Breast epithelium (tissue), 4 donors: ENCODE data around the gene SRPK1. TPM values are rescaled to one million over a fixed set of nuclear protein-coding genes. Genes with fewer than 3 reads are reported as not detected.

Source experiments
- DNase-seq, 2 donors: peaks; one replicate each; pipeline ENCODE4 v3.0.0-alpha.2; 2019; ENCODE audit warnings: low spot score in 2 of 2
- H3K27ac ChIP-seq, 2 donors: fragments of 200-600 bp; sonication (generic) in 1 of 2; one replicate each; pipeline ENCODE4 v1.5.1; 2016 to 2019; ENCODE audit warnings: mild to moderate bottlenecking in 1 of 2
- H3K27me3 ChIP-seq, 2 donors: fragments of 200-600 bp; sonication (generic) in 1 of 2; one replicate each; pipeline versions ENCODE4 v1.5.1 to v1.6.0; 2017 to 2019; ENCODE audit warnings: control low read depth in 1 of 2, mild to moderate bottlenecking in 1 of 2
- H3K36me3 ChIP-seq: fragments of 200-600 bp; one replicate; pipeline ENCODE4 v1.5.1; 2019
- H3K4me1 ChIP-seq, 2 donors: fragments of 200-600 bp; sonication (generic); one replicate each; pipeline ENCODE4 v1.5.1; 2016 to 2019; ENCODE audit warnings: control low read depth in 1 of 2
- H3K4me3 ChIP-seq, 3 donors: fragments of 200-600 bp; sonication (generic); 1 replicate in 2 of 3; 2 replicates in 1 of 3; pipeline ENCODE4 v1.5.1; 2016 to 2019; ENCODE audit warnings: mild to moderate bottlenecking in 3 of 3, moderate library complexity in 2 of 3
- H3K9me3 ChIP-seq, 2 donors: fragments of 200-600 bp; sonication (generic) in 1 of 2; one replicate each; pipeline ENCODE4 v1.5.1; 2016 to 2019; ENCODE audit warnings: control low read depth in 1 of 2
- POLR2A ChIP-seq: fragments of 450-650 bp; IDR thresholded peaks from one replicate; pipeline ENCODE4 v1.6.1; 2016; ENCODE audit warnings: antibody characterized with exemption, mild to moderate bottlenecking, moderate library complexity
- POLR2AphosphoS5 ChIP-seq, 3 donors: sonication (generic); formaldehyde crosslinking; IDR thresholded peaks; one replicate each; pipeline ENCODE4 v1.6.1; 2017; ENCODE audit warnings: antibody characterized with exemption in 3 of 3
- intact Hi-C: fragments of 100-400 bp; cut with DNase I; formaldehyde crosslinking; loops from one replicate; pipeline ENCODE4 v1.15.1; 2023; ENCODE audit warnings: low total_unique reads
- total RNA-seq, 3 donors: library from RNA; depleted of rRNA; stranded (reverse); fragments of >200 nt; gene quantifications; one replicate each; pipeline ENCODE4 v1.1.0, GENCODE V29; 2016
- TF ChIP-seq, protein P1 (sequence below), 3 donors: fragments of 450-650 bp; IDR thresholded peaks; one replicate each; pipeline ENCODE4 v1.5.1; 2016 to 2017; ENCODE audit warnings: antibody characterized with exemption in 3 of 3, mild to moderate bottlenecking in 3 of 3, moderate library complexity in 3 of 3

SRPK1 gene
- total RNA-seq, 3 donors from 2014 or later = 29.1 to 77.7 (median 61.3) TPM

DNA sequence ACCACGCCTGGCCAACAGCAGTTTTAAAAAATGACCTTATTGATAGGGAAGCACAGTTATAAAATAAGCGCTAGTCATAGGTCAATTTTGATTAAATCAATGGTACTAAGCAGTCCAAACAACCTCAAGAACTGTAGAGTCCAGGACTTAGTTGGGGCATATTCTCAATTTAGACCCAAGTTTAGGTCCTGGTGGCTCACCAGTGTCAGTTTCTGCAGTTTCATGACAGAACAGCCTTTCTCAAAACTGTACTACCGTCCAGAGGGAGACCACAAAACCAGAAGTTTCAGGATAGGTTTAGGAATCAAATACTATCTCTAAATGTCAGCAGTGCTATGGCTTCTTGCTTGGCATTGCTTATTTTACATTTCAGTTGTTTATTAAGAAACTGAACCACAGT lies 76.6 kb downstream of the SRPK1 start:
- H3K27ac ChIP-seq = no peak overlapping the region
- intact Hi-C loops = no loop called here
- TF ChIP-seq, protein P1, sequence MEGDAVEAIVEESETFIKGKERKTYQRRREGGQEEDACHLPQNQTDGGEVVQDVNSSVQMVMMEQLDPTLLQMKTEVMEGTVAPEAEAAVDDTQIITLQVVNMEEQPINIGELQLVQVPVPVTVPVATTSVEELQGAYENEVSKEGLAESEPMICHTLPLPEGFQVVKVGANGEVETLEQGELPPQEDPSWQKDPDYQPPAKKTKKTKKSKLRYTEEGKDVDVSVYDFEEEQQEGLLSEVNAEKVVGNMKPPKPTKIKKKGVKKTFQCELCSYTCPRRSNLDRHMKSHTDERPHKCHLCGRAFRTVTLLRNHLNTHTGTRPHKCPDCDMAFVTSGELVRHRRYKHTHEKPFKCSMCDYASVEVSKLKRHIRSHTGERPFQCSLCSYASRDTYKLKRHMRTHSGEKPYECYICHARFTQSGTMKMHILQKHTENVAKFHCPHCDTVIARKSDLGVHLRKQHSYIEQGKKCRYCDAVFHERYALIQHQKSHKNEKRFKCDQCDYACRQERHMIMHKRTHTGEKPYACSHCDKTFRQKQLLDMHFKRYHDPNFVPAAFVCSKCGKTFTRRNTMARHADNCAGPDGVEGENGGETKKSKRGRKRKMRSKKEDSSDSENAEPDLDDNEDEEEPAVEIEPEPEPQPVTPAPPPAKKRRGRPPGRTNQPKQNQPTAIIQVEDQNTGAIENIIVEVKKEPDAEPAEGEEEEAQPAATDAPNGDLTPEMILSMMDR (IDR thresholded peaks at IDR 0.05) = no peak

GRCh38 chr6:35842381-35842780 lies 78.5 kb downstream of the SRPK1 start:
- Histone ChIP-seq H3K36me3 (no peaks in the 10 kb centered on the region), H3K27me3 (no peaks in the 10 kb centered on the region), H3K4me1 (no peaks in the 10 kb centered on the region), H3K4me3 (no peak overlapping the region), H3K27ac (no peak overlapping the region), H3K9me3 (no peaks in the 10 kb centered on the region)
- DNase-seq = no peak
- TF ChIP-seq POLR2AphosphoS5 (IDR thresholded peaks at IDR 0.05) = no peak
- TF ChIP-seq, protein P1 (IDR thresholded peaks at IDR 0.05) = no peak
- TF ChIP-seq POLR2A = no peak
- intact Hi-C loops = no loop called here

More for the DNA sequence above, 76.6 kb downstream of the SRPK1 start:
- H3K4me1 ChIP-seq = no peaks in the 10 kb centered on the region
- H3K36me3 ChIP-seq = no peaks in the 10 kb centered on the region
- no peaks in the 10 kb centered on the region for H3K27me3 ChIP-seq
- DNase-seq = no peak
- H3K4me3 ChIP-seq = no peak overlapping the region
- peaks cover 0 to 6% of the 10 kb centered on the region in 2 donors for H3K9me3 ChIP-seq

GRCh38 chr6:35839019-35839418 lies 81.9 kb downstream of the SRPK1 start:
- Histone ChIP-seq H3K4me3 (no peak overlapping the region), H3K9me3 (no peaks in the 10 kb centered on the region), H3K4me1 (no peaks in the 10 kb centered on the region), H3K36me3 (no peaks in the 10 kb centered on the region), H3K27me3 (no peaks in the 10 kb centered on the region), H3K27ac (no peak overlapping the region)
- TF ChIP-seq POLR2A (no peak), POLR2AphosphoS5 (IDR thresholded peaks at IDR 0.05) (no peak)
- TF ChIP-seq, protein P1 (IDR thresholded peaks at IDR 0.05) = no peak
- no peak for DNase-seq
- intact Hi-C loops = no loop called here

- H3K27ac ChIP-seq = no peak overlapping the region
- H3K9me3 ChIP-seq = no peaks in the 10 kb centered on the region
Measured at GRCh38 chr6:35833536-35833935, 87.4 kb downstream of the SRPK1 start.

GRCh38 chr6:35831257-35832007 lies 89.5 kb downstream of the SRPK1 start:
- intact Hi-C loops = no loop called here
- Histone ChIP-seq H3K4me3 (no peak overlapping the region), H3K27ac (no peak overlapping the region), H3K9me3 (no peaks in the 10 kb centered on the region), H3K27me3 (no peaks in the 10 kb centered on the region), H3K4me1 (no peaks in the 10 kb centered on the region), H3K36me3 (no peaks in the 10 kb centered on the region)
- TF ChIP-seq POLR2A (no peak), POLR2AphosphoS5 (IDR thresholded peaks at IDR 0.05) (no peak)
- TF ChIP-seq, protein P1 (IDR thresholded peaks at IDR 0.05) = no peak
- no peak for DNase-seq

More at GRCh38 chr6:35833536-35833935, 87.4 kb downstream of the SRPK1 start:
- TF ChIP-seq POLR2AphosphoS5 (IDR thresholded peaks at IDR 0.05) (no peak), POLR2A (no peak)
- TF ChIP-seq, protein P1 (IDR thresholded peaks at IDR 0.05) = no peak
- Histone ChIP-seq H3K4me1 (no peaks in the 10 kb centered on the region), H3K4me3 (no peak overlapping the region), H3K27me3 (no peaks in the 10 kb centered on the region), H3K36me3 (no peaks in the 10 kb centered on the region)
- no peak for DNase-seq
- intact Hi-C loops = no loop called here
